K562 (cell line): ENCODE results near the gene POU1F1. TPM values are rescaled to one million over a fixed set of nuclear protein-coding genes. Genes with fewer than 3 reads are reported as not detected.

Experiments used
- ATAC-seq: fragments of 200-7000 bp; cut with Tn5 transposase; 3 replicates; pipeline ENCODE4 v1.9.1; 2020; ENCODE audit warnings: moderate library complexity
- BruUV-seq: library from RNA; stranded (reverse); fragments of 400-500 nt; replicated peaks from 2 replicates; lab custom pipeline; 2021; lab: Mats Ljungman, UMichigan
- CTCF ChIA-PET: fragments of 300-600 bp; formaldehyde crosslinking; extraction: SDS; loops from one replicate; lab custom pipeline; 2021; ENCODE audit warnings: low intra/inter-chr PET ratio; lab: Yijun Ruan, JAX
- POLR2A ChIA-PET: fragments of 300-600, 350-650 bp; sonication (Branson Sonifier 250); formaldehyde crosslinking; extraction: SDS; loops from one replicate; lab custom pipeline; 2021; ENCODE audit warnings: antibody characterized with exemption, inconsistent platforms; lab: Yijun Ruan, JAX
- DNase-seq, 4 experiments: peaks; one replicate each; pipeline versions ENCODE4 v3.0.0 to v3.0.0-alpha.2; 2011 to 2018; ENCODE audit warnings: low spot score in 3 of 4, mixed read lengths in 3 of 4; ENCODE audit errors: extremely low read depth in 1 of 4
- FAIRE-seq: peaks from 2 replicates; lab custom pipeline; 2011; peaks lifted over from hg19 to GRCh38; lab: Jason Lieb, UNC
- H2AFZ ChIP-seq: 2 replicates; pipeline ENCODE4 v1.6.0; 2011; ENCODE audit warnings: low read depth, low read length, control low read depth, inconsistent platforms
- H3K27ac ChIP-seq: fragments of 200-600 bp; 3 replicates; pipeline ENCODE4 v1.8.0; 2011; ENCODE audit warnings: low read depth, mild to moderate bottlenecking, control low read depth, inconsistent platforms, low read length, moderate library complexity, mixed read lengths; ENCODE audit errors: extremely low read depth
- H3K27me3 ChIP-seq, 2 experiments: fragments of 300-600 bp in 1 of 2; 2 replicates in 1 of 2; 3 replicates in 1 of 2; pipeline versions ENCODE4 v1.6.0 to v1.8.0; 2011; ENCODE audit warnings: inconsistent platforms in 2 of 2, low read length in 2 of 2, mild to moderate bottlenecking in 1 of 2, mixed read lengths in 1 of 2, moderate library complexity in 1 of 2; ENCODE audit not compliant: control insufficient read depth in 2 of 2, insufficient read depth in 2 of 2
- H3K36me3 ChIP-seq: fragments of 300-600 bp; 3 replicates; pipeline ENCODE4 v1.8.0; 2011; ENCODE audit warnings: mild to moderate bottlenecking, low read length, inconsistent platforms; ENCODE audit not compliant: control insufficient read depth, insufficient read depth
- H3K4me1 ChIP-seq, 2 experiments: fragments of 200-600 bp in 1 of 2; replicated peaks in 1 of 2; 2 replicates in 1 of 2; 3 replicates in 1 of 2; pipeline versions ENCODE4 v1.5.1 to v1.8.0; 2011; ENCODE audit warnings: inconsistent platforms in 2 of 2, low read length in 2 of 2, mild to moderate bottlenecking in 1 of 2, mixed read lengths in 1 of 2, moderate library complexity in 1 of 2; ENCODE audit not compliant: control insufficient read depth in 2 of 2, insufficient read depth in 2 of 2
- H3K4me2 ChIP-seq: 2 replicates; pipeline ENCODE4 v1.6.1; 2011; ENCODE audit warnings: low read length, control low read depth, inconsistent platforms, mixed read lengths; ENCODE audit not compliant: insufficient read depth
- H3K4me3 ChIP-seq: fragments of 200-600 bp; sonication (generic), shearing (Covaris generic); 2 replicates; pipeline ENCODE4 v1.5.1; 2016; ENCODE audit warnings: control low read depth, inconsistent platforms
- H3K79me2 ChIP-seq: fragments of 200-600 bp; 3 replicates; pipeline ENCODE4 v1.8.0; 2011; ENCODE audit warnings: low read length, inconsistent platforms; ENCODE audit not compliant: control insufficient read depth, insufficient read depth
- H3K9ac ChIP-seq, 2 experiments: 2 replicates each; pipeline versions ENCODE4 v1.6.0 to v1.6.1; 2011; ENCODE audit warnings: low read depth in 2 of 2, low read length in 2 of 2, control low read depth in 1 of 2, inconsistent platforms in 1 of 2, mild to moderate bottlenecking in 1 of 2, mixed read lengths in 1 of 2; ENCODE audit not compliant: insufficient read depth in 1 of 2
- H3K9me1 ChIP-seq: one replicate; pipeline ENCODE4 v1.6.0; 2011; ENCODE audit warnings: inconsistent platforms, mild to moderate bottlenecking, low read length, moderate library complexity; ENCODE audit not compliant: control insufficient read depth, insufficient read depth
- H3K9me3 ChIP-seq: replicated peaks from 2 replicates; pipeline ENCODE4 v1.5.1; 2011; ENCODE audit warnings: low read depth, low read length, inconsistent platforms; ENCODE audit not compliant: control insufficient read depth, insufficient read depth
- H4K20me1 ChIP-seq: replicated peaks from 2 replicates; pipeline ENCODE4 v1.6.1; 2011; ENCODE audit warnings: low read length, inconsistent platforms, mixed read lengths; ENCODE audit not compliant: control insufficient read depth, insufficient read depth
- ILF3 ChIP-seq: fragments of 450-650 bp; IDR thresholded peaks from 2 replicates; pipeline ENCODE4 v1.6.1; 2018; ENCODE audit warnings: antibody characterized with exemption, mild to moderate bottlenecking, moderate library complexity, borderline replicate concordance
- KAT8 ChIP-seq: fragments of 450-650 bp; IDR thresholded peaks from 2 replicates; pipeline ENCODE4 v1.6.1; 2016; ENCODE audit warnings: low read depth, mild to moderate bottlenecking
- MYC ChIP-seq, 2 experiments: fragments of 250-450 bp in 1 of 2; sonication (Bioruptor Pico) in 1 of 2; IDR thresholded peaks; 2 replicates each; pipeline versions ENCODE4 v1.5.1 to v1.6.1; 2012 to 2021; ENCODE audit warnings: low read depth in 2 of 2, borderline replicate concordance in 1 of 2, improper control_type of control experiment in 1 of 2, low read length in 1 of 2, mild to moderate bottlenecking in 1 of 2, moderate library complexity in 1 of 2
- NR4A1 ChIP-seq, 2 experiments: fragments of 250-450 bp in 1 of 2; fragments of 450-650 bp in 1 of 2; sonication (Bioruptor Pico) in 1 of 2; IDR thresholded peaks; 2 replicates each; pipeline versions ENCODE4 v1.4.0 to v1.6.1; 2016 to 2020; ENCODE audit warnings: mild to moderate bottlenecking in 2 of 2, missing compliant biosample characterization in 1 of 2, missing genetic modification characterization in 1 of 2, moderate library complexity in 1 of 2
- STAG1 ChIP-seq: sonication (generic); formaldehyde crosslinking; IDR thresholded peaks from 2 replicates; pipeline ENCODE4 v1.5.0; 2020; ENCODE audit warnings: missing genetic modification reagents, borderline replicate concordance
- TCF3 ChIP-seq: sonication (generic); formaldehyde crosslinking; IDR thresholded peaks from 2 replicates; pipeline ENCODE4 v1.4.0; 2020; ENCODE audit warnings: mild to moderate bottlenecking, missing genetic modification reagents
- THRB ChIP-seq: fragments of 450-650 bp; formaldehyde crosslinking; conservative IDR thresholded peaks from 2 replicates; pipeline ENCODE4 v1.4.0; 2022; ENCODE audit warnings: mild to moderate bottlenecking, missing genetic modification characterization
- ZNF174 ChIP-seq: fragments of 250-450 bp; sonication (Bioruptor Pico); IDR thresholded peaks from 2 replicates; pipeline ENCODE4 v1.4.0; 2020; ENCODE audit warnings: mild to moderate bottlenecking
- ZNF253 ChIP-seq: fragments of 250-450 bp; sonication (Bioruptor Pico); conservative IDR thresholded peaks from 2 replicates; pipeline ENCODE4 v1.6.1; 2021; ENCODE audit warnings: mild to moderate bottlenecking
- ZNF274 ChIP-seq: IDR thresholded peaks from 2 replicates; pipeline ENCODE4 v1.6.1; 2011; ENCODE audit warnings: low read depth, mild to moderate bottlenecking, low read length, moderate library complexity, borderline replicate concordance
- ZNF408 ChIP-seq: fragments of 250-450 bp; sonication (Bioruptor Pico); IDR thresholded peaks from 2 replicates; pipeline ENCODE4 v1.4.0; 2020; ENCODE audit warnings: low read depth, mild to moderate bottlenecking, moderate library complexity
- WGBS: fragments of 100-300 bp; shearing (Covaris generic); methylation state at CpG from one replicate; pipeline ENCODE4 v1.1.6; 2016; ENCODE audit warnings: low coverage, mixed read lengths; ENCODE audit not compliant: insufficient coverage; ENCODE audit errors: missing lambda C conversion rate; 5-methylcytosine and 5-hydroxymethylcytosine counted together
- in situ Hi-C: fragments of 300-500 bp; cut with MboI; formaldehyde crosslinking; loops from 4 replicates; pipeline ENCODE4 v1.15.0; 2018; ENCODE audit warnings: inconsistent platforms, mixed read lengths
- intact Hi-C: fragments of 100-400 bp; cut with micrococcal nuclease; formaldehyde crosslinking; loops from 2 replicates; pipeline ENCODE4 v1.14.2; 2022
- polyA plus RNA-seq, 8 experiments: library from polyadenylated mRNA; depleted of rRNA in 4 of 8; stranded (reverse) in 5 of 8; unstranded in 3 of 8; fragments of >200 nt; fragmentation: Nextera tagmentation in 2 of 8; fragmentation: Illumina TruSeq in 1 of 8; extraction: Ambion mirVana in 2 of 8; extraction: Trizol in 1 of 8; gene quantifications; 2 replicates each; pipeline versions ENCODE4 v1.2.1 to v1.2.3, GENCODE V29; 2011 to 2014; ENCODE audit warnings: inconsistent platforms in 1 of 8, missing spikeins in 1 of 8
- total RNA-seq, 7 experiments: library from RNA; depleted of rRNA in 6 of 7; stranded (reverse); fragments of >200 nt in 6 of 7; fragmentation: Illumina TruSeq in 2 of 7; extraction: Trizol in 2 of 7; gene quantifications; 2 replicates each; pipeline versions ENCODE4 v1.2.1 to v1.2.3, GENCODE V29; 2011 to 2021; ENCODE audit warnings: low replicate concordance in 1 of 7
- TF ChIP-seq, protein P1 (sequence below): fragments of 200-800 bp; sonication (Bioruptor generic); IDR thresholded peaks from 2 replicates; pipeline ENCODE4 v1.6.1; 2016; ENCODE audit warnings: missing genetic modification characterization, missing compliant biosample characterization
- TF ChIP-seq, protein P2 (sequence below): fragments of 450-650 bp; formaldehyde crosslinking; IDR thresholded peaks from 2 replicates; pipeline ENCODE4 v1.4.0; 2020; ENCODE audit warnings: mild to moderate bottlenecking, moderate library complexity

Gene POU1F1
- total and polyA plus RNA-seq, 9 of the 15 experiments (the other 6 are each of a cell fraction or from before 2014, with no cell fraction given) = not detected

GRCh38 chr3:87313641-87314040 lies 37.3 kb upstream of the POU1F1 start:
- Histone ChIP-seq H3K9ac (no peak overlapping the region), H3K4me1 (no peaks in the 10 kb centered on the region), H3K27ac (no peak overlapping the region), H3K36me3 (no peaks in the 10 kb centered on the region), H3K4me3 (no peak overlapping the region), H4K20me1 (no peaks in the 10 kb centered on the region), H3K9me3 (no peaks in the 10 kb centered on the region), H2AFZ (no peak overlapping the region), H3K9me1 (no peaks in the 10 kb centered on the region), H3K27me3 (no peaks in the 10 kb centered on the region), H3K4me2 (no peak overlapping the region), H3K79me2 (no peaks in the 10 kb centered on the region)
- FAIRE-seq = no peak
- CTCF ChIA-PET = no interaction called here
- in situ Hi-C loops = loop anchor here (25.0 kb wide), 1 partner anchor 699 kb away; no protein-coding TSS in a partner anchor
- no peak for ATAC-seq
- WGBS = 6% methylated on average over 1 of the region's 1 CpG
- POLR2A ChIA-PET = no interaction called here
- BruUV-seq = no TSS peak
- intact Hi-C loops = no loop called here
- no peak for DNase-seq
- no peak for TF ChIP-seq TCF3 (CRISPR knock-in tag)
- TF ChIP-seq ZNF274 = no peak
- TF ChIP-seq KAT8 = no peak
- TF ChIP-seq NR4A1 (CRISPR knock-in tag; IDR thresholded peaks at IDR 0.05) = no peak
- TF ChIP-seq NR4A1 (tag; IDR thresholded peaks at IDR 0.05) = no peak
- TF ChIP-seq THRB = no peak
- TF ChIP-seq, protein P1, sequence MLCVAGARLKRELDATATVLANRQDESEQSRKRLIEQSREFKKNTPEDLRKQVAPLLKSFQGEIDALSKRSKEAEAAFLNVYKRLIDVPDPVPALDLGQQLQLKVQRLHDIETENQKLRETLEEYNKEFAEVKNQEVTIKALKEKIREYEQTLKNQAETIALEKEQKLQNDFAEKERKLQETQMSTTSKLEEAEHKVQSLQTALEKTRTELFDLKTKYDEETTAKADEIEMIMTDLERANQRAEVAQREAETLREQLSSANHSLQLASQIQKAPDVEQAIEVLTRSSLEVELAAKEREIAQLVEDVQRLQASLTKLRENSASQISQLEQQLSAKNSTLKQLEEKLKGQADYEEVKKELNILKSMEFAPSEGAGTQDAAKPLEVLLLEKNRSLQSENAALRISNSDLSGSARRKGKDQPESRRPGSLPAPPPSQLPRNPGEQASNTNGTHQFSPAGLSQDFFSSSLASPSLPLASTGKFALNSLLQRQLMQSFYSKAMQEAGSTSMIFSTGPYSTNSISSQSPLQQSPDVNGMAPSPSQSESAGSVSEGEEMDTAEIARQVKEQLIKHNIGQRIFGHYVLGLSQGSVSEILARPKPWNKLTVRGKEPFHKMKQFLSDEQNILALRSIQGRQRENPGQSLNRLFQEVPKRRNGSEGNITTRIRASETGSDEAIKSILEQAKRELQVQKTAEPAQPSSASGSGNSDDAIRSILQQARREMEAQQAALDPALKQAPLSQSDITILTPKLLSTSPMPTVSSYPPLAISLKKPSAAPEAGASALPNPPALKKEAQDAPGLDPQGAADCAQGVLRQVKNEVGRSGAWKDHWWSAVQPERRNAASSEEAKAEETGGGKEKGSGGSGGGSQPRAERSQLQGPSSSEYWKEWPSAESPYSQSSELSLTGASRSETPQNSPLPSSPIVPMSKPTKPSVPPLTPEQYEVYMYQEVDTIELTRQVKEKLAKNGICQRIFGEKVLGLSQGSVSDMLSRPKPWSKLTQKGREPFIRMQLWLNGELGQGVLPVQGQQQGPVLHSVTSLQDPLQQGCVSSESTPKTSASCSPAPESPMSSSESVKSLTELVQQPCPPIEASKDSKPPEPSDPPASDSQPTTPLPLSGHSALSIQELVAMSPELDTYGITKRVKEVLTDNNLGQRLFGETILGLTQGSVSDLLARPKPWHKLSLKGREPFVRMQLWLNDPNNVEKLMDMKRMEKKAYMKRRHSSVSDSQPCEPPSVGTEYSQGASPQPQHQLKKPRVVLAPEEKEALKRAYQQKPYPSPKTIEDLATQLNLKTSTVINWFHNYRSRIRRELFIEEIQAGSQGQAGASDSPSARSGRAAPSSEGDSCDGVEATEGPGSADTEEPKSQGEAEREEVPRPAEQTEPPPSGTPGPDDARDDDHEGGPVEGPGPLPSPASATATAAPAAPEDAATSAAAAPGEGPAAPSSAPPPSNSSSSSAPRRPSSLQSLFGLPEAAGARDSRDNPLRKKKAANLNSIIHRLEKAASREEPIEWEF = no peak
- TF ChIP-seq MYC (IDR thresholded peaks at IDR 0.05; ENCODE audit: low read depth, low read length) = no peak
- TF ChIP-seq MYC (CRISPR knock-in tag; IDR thresholded peaks at IDR 0.05; ENCODE audit: borderline replicate concordance, low read depth) = no peak
- no peak for TF ChIP-seq ZNF253 (CRISPR knock-in tag)
- no peak for TF ChIP-seq ZNF174 (CRISPR knock-in tag)
- no peak for TF ChIP-seq STAG1
- TF ChIP-seq ILF3 = no peak
- TF ChIP-seq, protein P2, sequence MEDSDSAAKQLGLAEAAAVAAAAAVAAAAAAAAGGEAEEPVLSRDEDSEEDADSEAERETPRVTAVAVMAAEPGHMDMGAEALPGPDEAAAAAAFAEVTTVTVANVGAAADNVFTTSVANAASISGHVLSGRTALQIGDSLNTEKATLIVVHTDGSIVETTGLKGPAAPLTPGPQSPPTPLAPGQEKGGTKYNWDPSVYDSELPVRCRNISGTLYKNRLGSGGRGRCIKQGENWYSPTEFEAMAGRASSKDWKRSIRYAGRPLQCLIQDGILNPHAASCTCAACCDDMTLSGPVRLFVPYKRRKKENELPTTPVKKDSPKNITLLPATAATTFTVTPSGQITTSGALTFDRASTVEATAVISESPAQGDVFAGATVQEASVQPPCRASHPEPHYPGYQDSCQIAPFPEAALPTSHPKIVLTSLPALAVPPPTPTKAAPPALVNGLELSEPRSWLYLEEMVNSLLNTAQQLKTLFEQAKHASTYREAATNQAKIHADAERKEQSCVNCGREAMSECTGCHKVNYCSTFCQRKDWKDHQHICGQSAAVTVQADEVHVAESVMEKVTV (CRISPR knock-in tag) = no peak
- no peak for TF ChIP-seq ZNF408
